SK-N-SH treated with all-trans-retinoic acid at 6 μM for 48 hours (cell line): Measurements from ENCODE around the gene SGPL1.

Experiments used
- ARNTL ChIP-seq: fragments of 450-650 bp; formaldehyde crosslinking; IDR thresholded peaks from 2 replicates; pipeline ENCODE4 v1.5.0; 2020; ENCODE audit warnings: low read depth, mild to moderate bottlenecking, moderate library complexity, borderline replicate concordance
- ESRRG ChIP-seq: fragments of 250-450 bp; sonication (Bioruptor Pico); IDR thresholded peaks from 2 replicates; pipeline ENCODE4 v1.6.1; 2021; ENCODE audit warnings: mild to moderate bottlenecking
- PPARA ChIP-seq: fragments of 250-450 bp; sonication (Bioruptor Pico); IDR thresholded peaks from 2 replicates; pipeline ENCODE4 v1.5.0; 2020; ENCODE audit warnings: mild to moderate bottlenecking, borderline replicate concordance
- RARB ChIP-seq: fragments of 250-450 bp; sonication (Bioruptor Pico); IDR thresholded peaks from 2 replicates; pipeline ENCODE4 v1.8.0; 2021; ENCODE audit warnings: mild to moderate bottlenecking, moderate library complexity
- SNAI2 ChIP-seq: fragments of 250-450 bp; sonication (Bioruptor Pico); IDR thresholded peaks from 2 replicates; pipeline ENCODE4 v1.5.0; 2020; ENCODE audit warnings: mild to moderate bottlenecking, moderate library complexity
- ZNF565 ChIP-seq: fragments of 450-650 bp; formaldehyde crosslinking; conservative IDR thresholded peaks from 2 replicates; pipeline ENCODE4 v1.5.0; 2020; ENCODE audit warnings: low read depth, mild to moderate bottlenecking, moderate library complexity
- ZNF8 ChIP-seq: fragments of 450-650 bp; formaldehyde crosslinking; IDR thresholded peaks from 2 replicates; pipeline ENCODE4 v1.5.0; 2020; ENCODE audit warnings: mild to moderate bottlenecking, moderate library complexity
- TF ChIP-seq, protein P1 (sequence below): fragments of 250-450 bp; sonication (Bioruptor Pico); IDR thresholded peaks from 2 replicates; pipeline ENCODE4 v1.5.1; 2021; ENCODE audit warnings: mild to moderate bottlenecking, moderate library complexity
- TF ChIP-seq, protein P2 (sequence below): fragments of 250-450 bp; sonication (Bioruptor Pico); IDR thresholded peaks from 2 replicates; pipeline ENCODE4 v1.8.0; 2020; ENCODE audit warnings: mild to moderate bottlenecking, moderate library complexity, borderline replicate concordance

DNA sequence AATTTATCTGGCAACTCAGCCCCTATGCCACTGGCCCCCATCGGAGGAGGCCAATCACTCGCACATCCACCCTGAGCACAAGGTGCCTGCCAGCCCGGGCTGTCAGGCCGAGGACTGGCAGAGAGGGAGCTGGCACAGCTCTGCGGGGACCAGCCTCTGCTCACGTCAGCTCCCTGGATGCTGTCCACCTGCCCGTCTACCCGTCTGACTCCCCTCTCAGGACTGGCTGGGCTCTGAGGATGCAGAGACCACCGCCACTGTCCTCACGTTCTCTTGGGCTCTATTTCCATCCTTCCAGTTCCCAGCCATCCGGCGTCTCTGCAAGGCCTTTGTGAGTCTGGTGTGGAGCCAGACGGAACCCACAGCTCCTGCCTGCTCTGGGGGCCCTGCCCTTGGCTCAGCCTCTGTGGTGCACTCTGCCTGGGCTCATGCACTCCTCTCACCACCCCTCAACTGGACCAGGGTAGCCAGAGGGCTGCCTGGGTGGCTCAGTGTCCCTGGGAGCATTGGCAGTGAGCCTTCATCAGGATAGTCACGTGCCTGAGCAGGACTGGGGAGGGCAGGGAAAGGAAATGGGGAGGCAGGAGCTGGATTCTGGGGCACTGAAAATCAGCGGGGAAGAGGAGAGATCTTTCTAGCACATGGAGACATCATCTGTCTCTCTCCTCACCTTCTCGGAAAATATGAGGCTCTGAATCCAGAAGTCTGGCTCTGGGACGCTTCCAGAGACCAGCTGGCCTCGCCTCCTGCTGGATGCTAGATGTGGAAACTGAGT, 110.7 kb downstream of the SGPL1 start:
- TF ChIP-seq ZNF8 (CRISPR knock-in tag) (no peak), ESRRG (CRISPR knock-in tag) (no peak), SNAI2 (CRISPR knock-in tag) (no peak), PPARA (no peak), ZNF565 (CRISPR knock-in tag) (no peak), ARNTL (CRISPR knock-in tag) (no peak), RARB (CRISPR knock-in tag) (no peak)
- TF ChIP-seq, protein P1, sequence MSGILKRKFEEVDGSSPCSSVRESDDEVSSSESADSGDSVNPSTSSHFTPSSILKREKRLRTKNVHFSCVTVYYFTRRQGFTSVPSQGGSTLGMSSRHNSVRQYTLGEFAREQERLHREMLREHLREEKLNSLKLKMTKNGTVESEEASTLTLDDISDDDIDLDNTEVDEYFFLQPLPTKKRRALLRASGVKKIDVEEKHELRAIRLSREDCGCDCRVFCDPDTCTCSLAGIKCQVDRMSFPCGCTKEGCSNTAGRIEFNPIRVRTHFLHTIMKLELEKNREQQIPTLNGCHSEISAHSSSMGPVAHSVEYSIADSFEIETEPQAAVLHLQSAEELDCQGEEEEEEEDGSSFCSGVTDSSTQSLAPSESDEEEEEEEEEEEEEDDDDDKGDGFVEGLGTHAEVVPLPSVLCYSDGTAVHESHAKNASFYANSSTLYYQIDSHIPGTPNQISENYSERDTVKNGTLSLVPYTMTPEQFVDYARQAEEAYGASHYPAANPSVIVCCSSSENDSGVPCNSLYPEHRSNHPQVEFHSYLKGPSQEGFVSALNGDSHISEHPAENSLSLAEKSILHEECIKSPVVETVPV, result no peak
- TF ChIP-seq, protein P2, sequence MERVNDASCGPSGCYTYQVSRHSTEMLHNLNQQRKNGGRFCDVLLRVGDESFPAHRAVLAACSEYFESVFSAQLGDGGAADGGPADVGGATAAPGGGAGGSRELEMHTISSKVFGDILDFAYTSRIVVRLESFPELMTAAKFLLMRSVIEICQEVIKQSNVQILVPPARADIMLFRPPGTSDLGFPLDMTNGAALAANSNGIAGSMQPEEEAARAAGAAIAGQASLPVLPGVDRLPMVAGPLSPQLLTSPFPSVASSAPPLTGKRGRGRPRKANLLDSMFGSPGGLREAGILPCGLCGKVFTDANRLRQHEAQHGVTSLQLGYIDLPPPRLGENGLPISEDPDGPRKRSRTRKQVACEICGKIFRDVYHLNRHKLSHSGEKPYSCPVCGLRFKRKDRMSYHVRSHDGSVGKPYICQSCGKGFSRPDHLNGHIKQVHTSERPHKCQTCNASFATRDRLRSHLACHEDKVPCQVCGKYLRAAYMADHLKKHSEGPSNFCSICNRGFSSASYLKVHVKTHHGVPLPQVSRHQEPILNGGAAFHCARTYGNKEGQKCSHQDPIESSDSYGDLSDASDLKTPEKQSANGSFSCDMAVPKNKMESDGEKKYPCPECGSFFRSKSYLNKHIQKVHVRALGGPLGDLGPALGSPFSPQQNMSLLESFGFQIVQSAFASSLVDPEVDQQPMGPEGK, result no peak
